HCT116 (cell line): ENCODE data around the gene HNRNPA2B1. TPM values are rescaled to one million over a fixed set of nuclear protein-coding genes. Genes with fewer than 3 reads are reported as not detected.

Experiments used
- ATAC-seq: fragments of 200-7000 bp; cut with Tn5 transposase; 2 replicates; pipeline ENCODE4 v1.9.1; 2020; ENCODE audit warnings: mild to moderate bottlenecking, moderate library complexity
- BruUV-seq: library from RNA; stranded (reverse); fragments of 400-500 nt; replicated peaks from 2 replicates; lab custom pipeline; 2021; lab: Mats Ljungman, UMichigan
- CTCF ChIA-PET: fragments of 300-600 bp; sonication (Branson Sonifier 250); formaldehyde crosslinking; loops from one replicate; lab custom pipeline; 2021; ENCODE audit warnings: antibody characterized with exemption; lab: Charles Lee
- POLR2A ChIA-PET: fragments of 300-600, 350-600 bp; sonication (Branson Sonifier 250); formaldehyde crosslinking; loops from one replicate; lab custom pipeline; 2021; ENCODE audit warnings: antibody characterized with exemption; lab: Charles Lee
- RAD21 ChIA-PET, 2 experiments: fragments of 300-600 bp; sonication (Branson Sonifier 250); formaldehyde crosslinking; loops; one replicate each; lab custom pipeline; 2023; ENCODE audit warnings: low total read pairs in 2 of 2; ENCODE audit not compliant: uncharacterized antibody in 2 of 2, unreplicated experiment in 2 of 2, low non-redundant PET in 1 of 2; lab: Charles Lee
- DNase-seq: peaks from one replicate; pipeline ENCODE4 v3.0.0-alpha.2; 2010; ENCODE audit warnings: low read depth, low spot score
- H2AFZ ChIP-seq: fragments of 200-600 bp; shearing (Covaris generic), sonication (generic); 2 replicates; pipeline ENCODE4 v1.6.1; 2017; ENCODE audit warnings: low read depth, mixed run types, mixed read lengths, antibody characterized with exemption, low read length; ENCODE audit not compliant: poor library complexity, severe bottlenecking
- H3K27ac ChIP-seq: 2 replicates; pipeline ENCODE4 v1.5.1; 2012; ENCODE audit warnings: low read depth, low read length
- H3K27me3 ChIP-seq: fragments of 200-600 bp; sonication (generic); 2 replicates; pipeline ENCODE4 v1.6.1; 2016; ENCODE audit warnings: mixed run types, low read length, mixed read lengths; ENCODE audit not compliant: insufficient read depth
- H3K36me3 ChIP-seq, 2 experiments: fragments of 200-500 bp in 1 of 2; fragments of 200-600 bp in 1 of 2; sonication (Bioruptor generic) in 1 of 2; sonication (generic) in 1 of 2; 2 replicates each; pipeline versions ENCODE4 v1.5.1 to v1.6.1; 2014 to 2016; ENCODE audit warnings: low read length in 2 of 2, inconsistent platforms in 1 of 2, mixed read lengths in 1 of 2, mixed run types in 1 of 2; ENCODE audit not compliant: insufficient read depth in 2 of 2, control insufficient read depth in 1 of 2
- H3K4me1 ChIP-seq, 2 experiments: fragments of 200-600 bp in 1 of 2; sonication (generic) in 1 of 2; 2 replicates each; pipeline versions ENCODE4 v1.5.1 to v1.6.1; 2012 to 2017; ENCODE audit warnings: low read length in 2 of 2, inconsistent platforms in 1 of 2, mild to moderate bottlenecking in 1 of 2, mixed read lengths in 1 of 2, mixed run types in 1 of 2, moderate library complexity in 1 of 2; ENCODE audit not compliant: insufficient read depth in 2 of 2, control insufficient read depth in 1 of 2
- H3K4me2 ChIP-seq: fragments of 200-600 bp; sonication (generic); 2 replicates; pipeline ENCODE4 v1.6.1; 2017; ENCODE audit warnings: mixed run types, low read length, mixed read lengths
- H3K4me3 ChIP-seq, 2 experiments: fragments of 200-600 bp in 1 of 2; sonication (generic) in 1 of 2; replicated peaks in 1 of 2; 2 replicates each; pipeline ENCODE4 v1.5.1; 2011 to 2016; ENCODE audit warnings: low read length in 2 of 2, control low read depth in 1 of 2, low read depth in 1 of 2, mild to moderate bottlenecking in 1 of 2, mixed read lengths in 1 of 2, mixed run types in 1 of 2
- H3K79me2 ChIP-seq: fragments of 200-600 bp; sonication (generic); 2 replicates; pipeline ENCODE4 v1.6.1; 2017; ENCODE audit warnings: mild to moderate bottlenecking, mixed run types, low read length, moderate library complexity, mixed read lengths; ENCODE audit not compliant: insufficient read depth
- H3K9ac ChIP-seq: fragments of 200-600 bp; sonication (generic); 2 replicates; pipeline ENCODE4 v1.6.1; 2016; ENCODE audit warnings: low read length, mixed read lengths
- H3K9me2 ChIP-seq: fragments of 200-600 bp; sonication (generic), shearing (Covaris generic); 2 replicates; pipeline ENCODE4 v1.6.1; 2017; ENCODE audit warnings: mixed run types, mild to moderate bottlenecking, moderate library complexity; ENCODE audit not compliant: insufficient read depth
- H3K9me3 ChIP-seq, 2 experiments: fragments of 200-500 bp in 1 of 2; fragments of 200-600 bp in 1 of 2; sonication (Bioruptor generic) in 1 of 2; sonication (generic) in 1 of 2; 2 replicates each; pipeline ENCODE4 v1.6.1; 2014 to 2017; ENCODE audit warnings: low read length in 2 of 2, mixed read lengths in 2 of 2, inconsistent platforms in 1 of 2, low read depth in 1 of 2, mild to moderate bottlenecking in 1 of 2, mixed run types in 1 of 2, moderate library complexity in 1 of 2; ENCODE audit not compliant: control insufficient read depth in 1 of 2, insufficient read depth in 1 of 2
- H4K20me1 ChIP-seq: fragments of 200-600 bp; sonication (generic), shearing (Covaris generic); 2 replicates; pipeline ENCODE4 v1.6.1; 2017; ENCODE audit warnings: mixed run types, mild to moderate bottlenecking, moderate library complexity; ENCODE audit not compliant: insufficient read depth
- ATF3 ChIP-seq: IDR thresholded peaks from 2 replicates; pipeline ENCODE4 v1.6.1; 2012
- CEBPB ChIP-seq: IDR thresholded peaks from 2 replicates; pipeline ENCODE4 v1.6.1; 2012; ENCODE audit warnings: low read depth
- CTCF ChIP-seq, 3 experiments: fragments of 200-600 bp in 1 of 3; sonication (generic) in 1 of 3; IDR thresholded peaks in 2 of 3; conservative IDR thresholded peaks in 1 of 3; 2 replicates each; pipeline ENCODE4 v1.5.1; 2012 to 2017; ENCODE audit warnings: low read depth in 2 of 3, low read length in 2 of 3, antibody characterized with exemption in 1 of 3, borderline replicate concordance in 1 of 3, control low read depth in 1 of 3, mild to moderate bottlenecking in 1 of 3, mixed read lengths in 1 of 3, mixed run types in 1 of 3, moderate library complexity in 1 of 3; ENCODE audit not compliant: insufficient read depth in 1 of 3
- EGR1 ChIP-seq: IDR thresholded peaks from 2 replicates; pipeline ENCODE4 v1.6.1; 2012; ENCODE audit warnings: low read depth
- EZH2 ChIP-seq: fragments of 200-600 bp; sonication (generic); IDR thresholded peaks from 2 replicates; pipeline ENCODE4 v1.6.1; 2017; ENCODE audit warnings: antibody characterized with exemption, mixed run types
- EZH2phosphoT487 ChIP-seq: fragments of 200-600 bp; IDR thresholded peaks from 2 replicates; pipeline ENCODE4 v1.6.1; 2018; ENCODE audit warnings: antibody characterized with exemption, borderline replicate concordance
- FOSL1 ChIP-seq: IDR thresholded peaks from 2 replicates; pipeline ENCODE4 v1.6.1; 2012; ENCODE audit warnings: low read depth
- POLR2AphosphoS5 ChIP-seq: IDR thresholded peaks from 2 replicates; pipeline ENCODE4 v1.6.1; 2011; ENCODE audit warnings: mild to moderate bottlenecking, low read depth, low read length, moderate library complexity
- RAD21 ChIP-seq: IDR thresholded peaks from 2 replicates; pipeline ENCODE4 v1.6.1; 2012; ENCODE audit warnings: low read depth, mild to moderate bottlenecking
- REST ChIP-seq: IDR thresholded peaks from 2 replicates; pipeline ENCODE4 v1.6.1; 2012; ENCODE audit warnings: low read depth
- SIN3A ChIP-seq: IDR thresholded peaks from 2 replicates; pipeline ENCODE4 v1.6.1; 2012; ENCODE audit warnings: low read depth
- SRF ChIP-seq: IDR thresholded peaks from 2 replicates; pipeline ENCODE4 v1.6.1; 2012; ENCODE audit warnings: low read depth
- TCF7L2 ChIP-seq: IDR thresholded peaks from 2 replicates; pipeline ENCODE4 v1.7.0; 2011; ENCODE audit warnings: borderline replicate concordance, inconsistent platforms; ENCODE audit not compliant: insufficient read depth, insufficient read length; ENCODE audit errors: extremely low read depth
- YY1 ChIP-seq: IDR thresholded peaks from 2 replicates; pipeline ENCODE4 v1.6.1; 2011; ENCODE audit warnings: low read length, low read depth, moderate library complexity, mild to moderate bottlenecking; ENCODE audit not compliant: insufficient replicate concordance; ENCODE audit errors: extremely low read depth
- ZFX ChIP-seq: fragments of 450-650 bp; IDR thresholded peaks from 2 replicates; pipeline ENCODE4 v1.6.1; 2017
- ZNF274 ChIP-seq: fragments of 200-500 bp; sonication (Bioruptor generic); IDR thresholded peaks from 2 replicates; pipeline ENCODE4 v1.6.1; 2014; ENCODE audit warnings: mild to moderate bottlenecking, low read depth, low read length, inconsistent platforms
- intact Hi-C: fragments of 100-400 bp; cut with micrococcal nuclease; formaldehyde crosslinking; loops from 2 replicates; pipeline ENCODE4 v1.10.0; 2022
- total RNA-seq: library from RNA; stranded (reverse); gene quantifications from one replicate; pipeline ENCODE4 v1.2.1, GENCODE V29; 2021; ENCODE audit not compliant: unreplicated experiment

Gene HNRNPA2B1
- total RNA-seq, 1 experiment from 2014 or later = 870 TPM

- POLR2A ChIA-PET = no interaction called here
- Histone ChIP-seq H3K4me3 (no peak overlapping the region), H2AFZ (no peak overlapping the region), H3K79me2 (peaks cover 14% of the 10 kb centered on the region; the same call in 1 of the 2 replicates), H3K9me3 (no peaks in the 10 kb centered on the region), H3K27ac (no peak overlapping the region), H3K9me2 (no peaks in the 10 kb centered on the region), H4K20me1 (no peaks in the 10 kb centered on the region), H3K36me3 (no peaks in the 10 kb centered on the region), H3K27me3 (no peaks in the 10 kb centered on the region), H3K4me1 (peaks cover 5 to 8% of the 10 kb centered on the region in 2 experiments; a peak in 2 of 4 replicates), H3K4me2 (no peak overlapping the region), H3K9ac (no peak overlapping the region)
- no peak for TF ChIP-seq RAD21
- no peak for TF ChIP-seq ATF3
- TF ChIP-seq YY1 = no peak
- TF ChIP-seq ZNF274 = no peak
- no peak for TF ChIP-seq FOSL1
- no peak for TF ChIP-seq POLR2AphosphoS5
- TF ChIP-seq ZFX = no peak
- no peak for TF ChIP-seq EGR1
- TF ChIP-seq REST = no peak
- no peak for TF ChIP-seq EZH2
- no peak for TF ChIP-seq TCF7L2
- TF ChIP-seq SRF = no peak
- no peak for TF ChIP-seq CTCF (IDR thresholded peaks at IDR 0.05 in 2 of 3, conservative IDR thresholded peaks at IDR 0.05 in 1 of 3; ENCODE audit: borderline replicate concordance in 1 of 3, insufficient read depth in 1 of 3, low read depth in 2 of 3, low read length in 2 of 3)
- TF ChIP-seq EZH2phosphoT487 = no peak
- no peak for TF ChIP-seq SIN3A
- TF ChIP-seq CEBPB = no peak
- RAD21 ChIA-PET = no interaction called here
- no peak for DNase-seq
- CTCF ChIA-PET = no interaction called here
- no peak for ATAC-seq
- BruUV-seq = no TSS peak
- intact Hi-C loops = no loop called here
These were observed 33.1 kb downstream of the HNRNPA2B1 start for GRCh38 chr7:26167303-26167934.
